Panc1 (cell line): ENCODE measurements around the gene GDF11. TPM values are rescaled to one million over a fixed set of nuclear protein-coding genes. Genes with fewer than 3 reads are reported as not detected.

Experiments used
- ATAC-seq: fragments of 200-7000 bp; cut with Tn5 transposase; 2 replicates; pipeline ENCODE4 v1.9.1; 2020; ENCODE audit warnings: mild to moderate bottlenecking, moderate library complexity
- BruUV-seq: library from RNA; stranded (reverse); fragments of 400-500 nt; replicated peaks from 2 replicates; lab custom pipeline; 2021; lab: Mats Ljungman, UMichigan
- CTCF ChIA-PET: fragments of 300-600 bp; sonication (Branson Sonifier 250); formaldehyde crosslinking; loops from one replicate; lab custom pipeline; 2022; ENCODE audit warnings: antibody characterized with exemption; lab: Charles Lee
- POLR2A ChIA-PET: fragments of 300-600 bp; sonication (Branson Sonifier 250); formaldehyde crosslinking; loops from one replicate; lab custom pipeline; 2022; ENCODE audit warnings: antibody characterized with exemption; lab: Charles Lee
- DNase-seq: peaks from one replicate; pipeline ENCODE4 v3.0.0-alpha.2; 2010; ENCODE audit warnings: low read depth, low spot score
- H3K27ac ChIP-seq: 2 replicates; pipeline ENCODE4 v1.5.1; 2011; ENCODE audit warnings: mild to moderate bottlenecking, low read length, inconsistent platforms
- H3K27me3 ChIP-seq: fragments of 200-500 bp; sonication (Bioruptor generic); 2 replicates; pipeline ENCODE4 v1.6.0; 2014; ENCODE audit warnings: low read length, inconsistent platforms; ENCODE audit not compliant: control insufficient read depth, insufficient read depth
- H3K36me3 ChIP-seq: fragments of 200-500 bp; sonication (Bioruptor generic); 2 replicates; pipeline ENCODE4 v1.5.1; 2014; ENCODE audit warnings: inconsistent platforms, mild to moderate bottlenecking, low read length, moderate library complexity; ENCODE audit not compliant: control insufficient read depth, insufficient read depth
- H3K4me1 ChIP-seq: 2 replicates; pipeline ENCODE4 v1.5.1; 2011; ENCODE audit warnings: inconsistent platforms, mild to moderate bottlenecking, low read length, moderate library complexity; ENCODE audit not compliant: control insufficient read depth, insufficient read depth
- H3K4me3 ChIP-seq, 2 experiments: 2 replicates each; pipeline ENCODE4 v1.5.1; 2011 to 2012; ENCODE audit warnings: low read depth in 2 of 2, low read length in 2 of 2, mild to moderate bottlenecking in 2 of 2, inconsistent platforms in 1 of 2, moderate library complexity in 1 of 2
- H3K9me3 ChIP-seq: fragments of 200-500 bp; sonication (Bioruptor generic); 2 replicates; pipeline ENCODE4 v1.5.1; 2014; ENCODE audit warnings: low read depth, mild to moderate bottlenecking, inconsistent platforms, low read length, moderate library complexity; ENCODE audit not compliant: control insufficient read depth, insufficient read depth
- POLR2AphosphoS5 ChIP-seq: IDR thresholded peaks from 2 replicates; pipeline ENCODE4 v1.6.1; 2012; ENCODE audit warnings: mild to moderate bottlenecking, low read depth, low read length, moderate library complexity
- SIN3A ChIP-seq: IDR thresholded peaks from 2 replicates; pipeline ENCODE4 v1.6.1; 2012; ENCODE audit warnings: low read depth, mild to moderate bottlenecking, low read length, moderate library complexity, borderline replicate concordance; ENCODE audit not compliant: insufficient read depth
- TCF7L2 ChIP-seq: IDR thresholded peaks from 2 replicates; pipeline ENCODE4 v1.6.1; 2011; ENCODE audit warnings: mild to moderate bottlenecking, low read depth, low read length, inconsistent platforms
- in situ Hi-C: cut with HindIII; loops from 2 replicates; pipeline ENCODE4 v1.10.0; 2016; ENCODE audit warnings: low sequenced_read_pairs, low pct_unique_long_range_greater_than_20kb
- intact Hi-C: fragments of 100-400 bp; cut with micrococcal nuclease; formaldehyde crosslinking; loops from one replicate; pipeline ENCODE4 v1.10.0; 2022; ENCODE audit not compliant: unreplicated experiment
- total RNA-seq: library from RNA; stranded (reverse); gene quantifications from one replicate; pipeline ENCODE4 v1.2.1, GENCODE V29; 2021; ENCODE audit not compliant: unreplicated experiment
- TF ChIP-seq, protein P1 (sequence below): fragments of 450-650 bp; IDR thresholded peaks from 2 replicates; pipeline ENCODE4 v1.5.1; 2017; ENCODE audit warnings: mild to moderate bottlenecking
- TF ChIP-seq, protein P2 (sequence below), 2 experiments: IDR thresholded peaks; 2 replicates each; pipeline ENCODE4 v1.6.1; 2011 to 2012; ENCODE audit warnings: low read depth in 2 of 2, control low read depth in 1 of 2, low read length in 1 of 2, mild to moderate bottlenecking in 1 of 2, moderate library complexity in 1 of 2; ENCODE audit not compliant: insufficient read depth in 1 of 2

GDF11 gene
- total RNA-seq, 1 experiment from 2014 or later: 11.8 TPM

DNA sequence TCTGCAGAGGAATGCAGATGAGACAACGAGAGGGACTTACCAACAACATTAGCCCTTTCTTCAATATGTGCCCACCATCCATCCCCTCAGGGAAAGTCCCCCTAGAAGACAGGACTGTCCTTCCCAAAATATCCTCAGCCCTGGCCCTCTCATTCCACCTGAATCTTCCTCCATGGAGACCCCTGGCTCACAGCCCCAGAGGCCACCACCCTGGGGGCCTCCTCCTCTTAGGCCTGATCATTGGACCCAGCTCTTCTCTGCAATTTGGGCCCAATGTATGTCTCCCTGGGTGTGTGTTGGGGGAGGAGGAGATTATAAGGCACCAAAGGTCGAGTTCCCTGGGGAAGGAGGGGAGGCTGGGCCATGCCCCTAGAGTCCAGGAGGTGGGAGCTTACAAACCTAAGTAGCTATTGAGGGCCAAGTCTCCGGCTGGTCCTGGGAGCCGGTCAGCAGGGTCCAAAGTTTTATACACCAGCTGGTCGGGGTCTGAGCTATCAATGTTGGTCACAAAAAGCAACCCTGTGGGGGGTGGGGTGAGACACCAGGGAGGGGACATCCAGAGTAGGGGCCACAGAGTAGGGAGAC, 43.4 kb upstream of the GDF11 start:
- ChIA-PET POLR2A (no interaction called here), CTCF (no interaction called here)

DNA sequence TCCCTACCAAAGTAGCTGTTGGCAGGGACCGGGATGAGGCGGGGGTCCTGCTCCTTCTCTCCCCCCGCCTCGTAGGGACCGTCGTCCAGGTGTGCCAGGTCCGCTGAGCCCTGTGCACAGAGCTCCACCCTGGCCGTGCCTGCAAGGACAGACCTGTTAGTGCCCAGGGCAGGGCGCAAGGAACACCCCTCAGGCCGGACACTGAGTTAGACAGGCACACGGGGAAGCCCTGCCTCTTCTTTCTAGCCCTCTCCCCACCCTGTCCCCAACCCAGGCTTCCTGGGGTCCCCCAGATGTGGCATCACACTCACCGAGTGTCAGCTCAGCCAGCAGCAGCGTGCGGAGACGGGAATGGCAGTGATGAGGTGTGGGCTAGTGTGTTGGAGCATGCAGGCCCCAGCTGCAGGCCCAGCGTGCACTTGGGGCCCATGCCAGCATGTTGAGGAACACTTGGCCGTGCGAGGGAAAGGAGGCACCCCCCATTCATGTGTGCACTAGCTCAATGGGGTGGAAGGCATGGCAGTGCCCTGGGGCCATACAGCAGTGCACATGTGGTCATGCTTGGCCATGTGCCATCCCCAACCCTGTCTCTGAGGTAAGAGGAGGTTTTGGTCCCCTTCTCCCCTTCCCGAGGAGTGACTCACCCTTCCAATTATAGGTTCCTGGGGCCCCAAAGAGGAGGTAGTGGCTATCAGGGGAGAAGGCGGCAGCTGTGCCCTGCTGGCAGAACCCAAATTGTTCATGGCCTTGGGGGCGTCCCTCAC, 42.5 kb upstream of the GDF11 start:
- Histone ChIP-seq H3K9me3 (no peaks in the 10 kb centered on the region), H3K36me3 (no peaks in the 10 kb centered on the region), H3K27ac (no peak overlapping the region), H3K4me1 (no peaks in the 10 kb centered on the region), H3K4me3 (no peak overlapping the region), H3K27me3 (no peaks in the 10 kb centered on the region)
- ATAC-seq: no peak; the same call in 1 of the 2 replicates
- no TSS peak for BruUV-seq
- no peak for DNase-seq
- intact Hi-C loops: no loop called here
- ChIA-PET POLR2A (no interaction called here), CTCF (no interaction called here)
- in situ Hi-C loops: no loop called here
- no peak for TF ChIP-seq TCF7L2
- TF ChIP-seq, protein P1, sequence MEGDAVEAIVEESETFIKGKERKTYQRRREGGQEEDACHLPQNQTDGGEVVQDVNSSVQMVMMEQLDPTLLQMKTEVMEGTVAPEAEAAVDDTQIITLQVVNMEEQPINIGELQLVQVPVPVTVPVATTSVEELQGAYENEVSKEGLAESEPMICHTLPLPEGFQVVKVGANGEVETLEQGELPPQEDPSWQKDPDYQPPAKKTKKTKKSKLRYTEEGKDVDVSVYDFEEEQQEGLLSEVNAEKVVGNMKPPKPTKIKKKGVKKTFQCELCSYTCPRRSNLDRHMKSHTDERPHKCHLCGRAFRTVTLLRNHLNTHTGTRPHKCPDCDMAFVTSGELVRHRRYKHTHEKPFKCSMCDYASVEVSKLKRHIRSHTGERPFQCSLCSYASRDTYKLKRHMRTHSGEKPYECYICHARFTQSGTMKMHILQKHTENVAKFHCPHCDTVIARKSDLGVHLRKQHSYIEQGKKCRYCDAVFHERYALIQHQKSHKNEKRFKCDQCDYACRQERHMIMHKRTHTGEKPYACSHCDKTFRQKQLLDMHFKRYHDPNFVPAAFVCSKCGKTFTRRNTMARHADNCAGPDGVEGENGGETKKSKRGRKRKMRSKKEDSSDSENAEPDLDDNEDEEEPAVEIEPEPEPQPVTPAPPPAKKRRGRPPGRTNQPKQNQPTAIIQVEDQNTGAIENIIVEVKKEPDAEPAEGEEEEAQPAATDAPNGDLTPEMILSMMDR: no peak
- no peak for TF ChIP-seq POLR2AphosphoS5
- TF ChIP-seq, protein P2, sequence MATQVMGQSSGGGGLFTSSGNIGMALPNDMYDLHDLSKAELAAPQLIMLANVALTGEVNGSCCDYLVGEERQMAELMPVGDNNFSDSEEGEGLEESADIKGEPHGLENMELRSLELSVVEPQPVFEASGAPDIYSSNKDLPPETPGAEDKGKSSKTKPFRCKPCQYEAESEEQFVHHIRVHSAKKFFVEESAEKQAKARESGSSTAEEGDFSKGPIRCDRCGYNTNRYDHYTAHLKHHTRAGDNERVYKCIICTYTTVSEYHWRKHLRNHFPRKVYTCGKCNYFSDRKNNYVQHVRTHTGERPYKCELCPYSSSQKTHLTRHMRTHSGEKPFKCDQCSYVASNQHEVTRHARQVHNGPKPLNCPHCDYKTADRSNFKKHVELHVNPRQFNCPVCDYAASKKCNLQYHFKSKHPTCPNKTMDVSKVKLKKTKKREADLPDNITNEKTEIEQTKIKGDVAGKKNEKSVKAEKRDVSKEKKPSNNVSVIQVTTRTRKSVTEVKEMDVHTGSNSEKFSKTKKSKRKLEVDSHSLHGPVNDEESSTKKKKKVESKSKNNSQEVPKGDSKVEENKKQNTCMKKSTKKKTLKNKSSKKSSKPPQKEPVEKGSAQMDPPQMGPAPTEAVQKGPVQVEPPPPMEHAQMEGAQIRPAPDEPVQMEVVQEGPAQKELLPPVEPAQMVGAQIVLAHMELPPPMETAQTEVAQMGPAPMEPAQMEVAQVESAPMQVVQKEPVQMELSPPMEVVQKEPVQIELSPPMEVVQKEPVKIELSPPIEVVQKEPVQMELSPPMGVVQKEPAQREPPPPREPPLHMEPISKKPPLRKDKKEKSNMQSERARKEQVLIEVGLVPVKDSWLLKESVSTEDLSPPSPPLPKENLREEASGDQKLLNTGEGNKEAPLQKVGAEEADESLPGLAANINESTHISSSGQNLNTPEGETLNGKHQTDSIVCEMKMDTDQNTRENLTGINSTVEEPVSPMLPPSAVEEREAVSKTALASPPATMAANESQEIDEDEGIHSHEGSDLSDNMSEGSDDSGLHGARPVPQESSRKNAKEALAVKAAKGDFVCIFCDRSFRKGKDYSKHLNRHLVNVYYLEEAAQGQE (IDR thresholded peaks at IDR 0.05; ENCODE audit: insufficient read depth in 1 of 2, low read depth in 2 of 2, low read length in 1 of 2): no peak
- no peak for TF ChIP-seq SIN3A

More for the DNA sequence above, 43.4 kb upstream of the GDF11 start:
- BruUV-seq: no TSS peak
- DNase-seq (no peak), ATAC-seq (no peak)
- Histone ChIP-seq H3K9me3 (no peaks in the 10 kb centered on the region), H3K36me3 (no peaks in the 10 kb centered on the region), H3K27me3 (no peaks in the 10 kb centered on the region), H3K4me3 (no peak overlapping the region), H3K4me1 (no peaks in the 10 kb centered on the region), H3K27ac (no peak overlapping the region)
- intact Hi-C loops (no loop called here), in situ Hi-C loops (no loop called here)
- TF ChIP-seq, protein P1: no peak
- TF ChIP-seq, protein P2 (IDR thresholded peaks at IDR 0.05; ENCODE audit: insufficient read depth in 1 of 2, low read depth in 2 of 2, low read length in 1 of 2): no peak
- TF ChIP-seq POLR2AphosphoS5: no peak
- no peak for TF ChIP-seq TCF7L2
- no peak for TF ChIP-seq SIN3A
